ENCODE data around the gene GORASP1.

GORASP1 gene

DNA sequence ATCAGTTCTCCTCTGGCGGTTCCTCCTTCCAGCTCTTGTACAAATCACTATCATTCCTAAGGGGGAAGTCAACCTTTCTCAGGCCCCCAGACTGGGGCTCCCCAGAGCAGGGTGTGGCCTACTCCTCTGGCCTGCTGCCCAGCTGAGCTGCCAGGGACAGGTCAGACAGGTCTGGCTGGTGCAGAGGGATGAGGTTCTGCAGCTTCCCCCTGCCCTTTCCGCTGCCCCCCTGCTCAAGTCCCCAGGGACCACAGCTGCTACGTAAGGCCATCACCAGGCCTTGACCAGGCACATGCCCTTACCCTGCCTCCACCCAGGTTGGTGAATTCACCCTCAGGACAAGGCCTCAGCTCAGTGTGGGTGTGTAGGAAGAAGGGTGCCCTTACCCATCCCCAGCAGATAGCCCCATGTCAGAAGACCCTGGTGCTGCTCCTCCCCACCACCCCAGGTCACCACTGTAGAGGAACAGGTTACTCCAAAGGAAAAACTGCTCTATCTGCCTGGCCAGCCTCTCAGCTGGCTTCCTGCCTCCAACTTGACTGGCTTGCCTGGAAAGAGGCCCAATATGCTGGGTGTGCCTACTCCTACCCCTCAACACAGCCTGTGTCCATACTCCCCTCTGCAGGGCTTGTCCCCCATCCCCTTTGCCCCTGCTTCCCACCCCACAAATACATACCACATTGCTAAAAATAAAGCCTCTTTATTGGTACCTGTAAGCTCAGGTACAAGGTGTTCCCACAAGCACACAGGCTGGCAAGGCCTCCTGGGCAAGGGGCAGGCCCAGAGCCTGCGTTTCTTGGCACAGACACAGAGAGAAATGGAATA is 34.0 kb upstream of the GORASP1 start:
- peak; percentile 55 for DNase-seq

GRCh38 chr3:39140341-39140971 is 33.0 kb upstream of the GORASP1 start:
- no peak for DNase-seq

DNA sequence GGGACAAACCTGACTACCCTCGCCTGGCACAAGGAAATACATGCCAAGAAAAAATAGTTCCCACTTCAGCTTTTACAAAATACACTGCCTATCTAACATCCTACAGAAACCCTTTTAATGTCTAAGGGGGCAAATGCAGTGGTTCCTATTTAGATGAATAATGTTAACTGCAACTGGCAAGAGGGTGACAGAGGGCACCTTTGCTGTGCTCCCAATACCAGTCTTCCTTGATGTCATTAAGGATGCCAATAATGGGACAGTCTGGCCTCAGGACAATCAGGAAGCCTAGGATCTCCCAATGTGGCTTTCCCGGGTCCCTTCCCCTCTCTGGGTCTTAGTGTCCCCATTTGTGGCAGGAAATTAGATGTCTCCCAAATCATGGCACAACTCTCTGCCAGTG is 32.0 kb upstream of the GORASP1 start:
- DNase-seq = no peak

DNA sequence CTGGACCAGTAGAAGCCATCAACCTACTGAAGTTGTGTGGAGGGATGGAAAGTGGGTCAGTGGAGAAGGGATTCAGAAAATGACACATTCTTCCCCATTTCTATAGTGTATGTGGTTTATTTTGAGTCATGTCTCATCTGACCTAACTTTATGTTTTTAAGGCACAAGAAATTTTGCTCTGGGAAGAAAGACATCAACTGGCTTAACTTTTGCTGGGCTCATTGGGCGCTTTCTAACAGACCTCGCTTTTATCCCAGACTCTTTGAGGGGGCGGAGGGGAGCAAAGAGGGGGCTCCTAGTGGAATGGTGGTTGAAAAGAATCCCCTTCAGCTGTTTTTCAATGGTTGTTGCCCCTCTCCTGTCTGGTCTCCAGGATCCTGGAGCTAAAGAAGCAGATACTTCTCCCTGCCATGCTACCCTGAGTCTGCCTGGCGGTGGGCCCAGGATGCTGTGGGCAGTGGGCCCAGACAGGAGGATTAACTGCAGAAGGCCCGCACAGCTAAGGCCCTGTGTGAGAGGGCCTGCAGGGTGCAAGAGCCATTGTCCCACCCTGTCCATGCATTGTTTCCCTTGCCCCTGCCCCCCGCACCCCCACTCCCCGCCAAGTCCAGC is 31.5 kb upstream of the GORASP1 start:
- no peak for DNase-seq

GRCh38 chr3:39137991-39138803 is 30.8 kb upstream of the GORASP1 start:
- no peak for DNase-seq

DNA sequence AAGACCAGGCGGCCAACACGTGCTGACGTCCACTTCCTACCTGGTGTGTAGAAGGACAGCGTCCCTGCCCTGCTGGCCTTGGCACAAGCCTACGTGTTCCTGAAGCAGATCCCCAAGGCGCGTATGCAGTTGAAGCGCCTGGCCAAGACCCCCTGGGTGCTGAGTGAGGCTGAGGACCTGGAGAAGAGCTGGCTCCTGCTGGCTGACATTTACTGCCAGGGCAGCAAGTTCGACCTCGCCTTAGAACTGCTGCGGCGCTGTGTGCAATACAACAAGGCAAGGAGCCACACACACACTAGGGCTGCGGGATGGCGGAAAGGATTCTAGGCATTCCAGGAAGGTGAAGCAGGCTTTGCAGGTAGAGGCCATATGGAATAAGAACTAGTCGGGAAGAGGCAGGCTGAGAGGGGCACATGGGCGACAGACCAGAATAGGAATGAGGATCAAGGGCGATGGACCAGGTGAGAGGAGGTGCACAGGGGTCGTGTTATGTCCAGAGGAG is 30.1 kb upstream of the GORASP1 start:
- no peak for DNase-seq

GRCh38 chr3:39136533-39137434 is 29.4 kb upstream of the GORASP1 start:
- DNase-seq = no peak

- DNase-seq = no peak
Observed at GRCh38 chr3:39135170-39135805, 27.9 kb upstream of the GORASP1 start.

DNA sequence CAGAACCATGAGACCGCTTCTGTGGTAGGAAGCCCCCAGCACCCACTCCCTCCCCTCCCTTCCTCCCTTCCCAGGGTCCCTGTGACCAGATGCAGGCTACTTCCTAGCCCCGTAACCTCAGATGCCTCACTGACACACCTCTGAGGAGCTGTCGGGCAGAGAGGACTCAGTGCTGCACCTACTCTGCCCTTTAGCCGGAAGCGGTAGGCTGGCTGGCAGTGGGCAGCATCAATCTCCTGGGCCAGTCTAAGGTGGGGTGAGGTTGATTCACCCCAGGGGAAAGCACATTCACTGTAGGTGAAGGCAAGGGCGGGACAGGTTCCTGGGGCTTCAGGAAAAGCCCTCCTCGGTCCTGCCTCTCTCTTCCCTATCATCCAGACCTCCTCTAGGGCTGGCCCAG is 26.9 kb upstream of the GORASP1 start:
- no peak for DNase-seq

- DNase-seq = no peak
Observed at GRCh38 chr3:39133822-39134221, 26.4 kb upstream of the GORASP1 start.

- no peak for DNase-seq
Observed at GRCh38 chr3:39133093-39133490, 25.7 kb upstream of the GORASP1 start.

- DNase-seq = no peak
Observed at GRCh38 chr3:39132096-39133092, 25.0 kb upstream of the GORASP1 start.

GRCh38 chr3:39130693-39131265 is 23.4 kb upstream of the GORASP1 start:
- DNase-seq = no peak

- DNase-seq = no peak
Observed at GRCh38 chr3:39130026-39130425, 22.6 kb upstream of the GORASP1 start.

DNA sequence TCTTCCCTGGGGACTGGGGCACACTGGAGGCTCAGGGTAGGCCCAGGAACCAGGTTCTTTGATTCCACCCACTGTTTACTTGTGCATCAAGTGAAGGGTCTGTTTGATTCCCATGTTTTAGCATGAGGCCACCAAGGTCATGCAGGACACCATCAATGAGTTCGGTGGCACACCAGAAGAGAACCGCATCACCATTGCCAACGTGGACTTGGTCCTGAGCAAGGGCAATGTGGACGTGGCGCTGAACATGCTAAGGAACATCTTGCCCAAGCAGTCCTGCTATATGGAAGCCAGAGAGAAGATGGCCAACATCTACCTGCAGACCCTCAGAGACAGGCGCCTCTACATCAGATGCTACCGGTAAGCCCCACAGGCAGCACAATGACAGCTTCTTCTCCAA is 21.5 kb upstream of the GORASP1 start:
- no peak for DNase-seq

DNA sequence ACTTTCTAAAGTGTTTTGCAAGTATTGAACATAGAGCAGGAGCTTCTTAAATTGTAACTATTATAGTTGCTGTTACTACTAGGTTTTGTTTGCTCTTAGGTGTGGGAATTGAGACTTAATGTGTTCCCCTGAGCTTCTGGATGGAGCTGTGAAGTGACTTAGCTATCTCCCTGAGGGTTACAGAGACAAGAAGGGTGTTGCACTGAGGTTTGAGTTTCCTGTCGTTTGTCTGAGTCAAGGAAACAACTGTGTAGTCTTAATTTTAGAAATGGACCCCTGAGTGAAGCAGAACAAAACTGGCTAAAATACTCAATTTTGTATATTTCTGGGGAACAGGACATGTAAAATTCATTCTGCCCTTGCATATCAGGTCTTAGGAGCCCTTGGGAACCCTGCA is 20.5 kb upstream of the GORASP1 start:
- DNase-seq = no peak

DNA sequence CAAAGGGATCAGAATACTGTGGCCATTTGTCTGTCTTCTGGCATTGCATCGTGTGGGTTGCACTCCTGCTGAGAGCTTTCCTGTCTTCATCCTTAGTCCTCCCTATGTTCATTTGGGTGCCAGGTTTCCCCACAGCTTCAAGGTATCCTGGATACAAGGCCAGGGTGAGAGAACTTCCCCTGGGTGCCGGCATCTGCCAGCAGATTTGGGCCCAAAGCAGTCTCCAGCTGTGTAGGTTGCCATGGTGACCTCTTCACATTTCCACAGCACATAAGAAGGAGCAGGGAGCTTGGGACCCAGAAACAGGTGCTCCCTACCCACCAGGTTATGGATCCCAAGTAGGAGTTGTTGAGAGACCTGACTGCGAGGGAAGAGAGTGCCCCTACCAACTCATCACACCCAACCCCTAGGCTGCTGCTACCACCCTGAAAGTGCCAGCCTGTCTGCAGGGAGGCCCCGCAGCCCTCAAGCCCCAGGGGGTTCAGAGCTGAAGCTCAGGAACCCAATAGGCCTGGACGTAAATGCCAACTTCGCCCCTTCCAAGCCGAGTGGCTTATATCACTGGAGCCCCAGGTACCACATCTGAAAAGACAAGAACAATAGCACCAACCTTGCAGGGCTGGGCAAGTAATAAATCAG is 20.0 kb upstream of the GORASP1 start:
- DNase-seq = no peak

DNA sequence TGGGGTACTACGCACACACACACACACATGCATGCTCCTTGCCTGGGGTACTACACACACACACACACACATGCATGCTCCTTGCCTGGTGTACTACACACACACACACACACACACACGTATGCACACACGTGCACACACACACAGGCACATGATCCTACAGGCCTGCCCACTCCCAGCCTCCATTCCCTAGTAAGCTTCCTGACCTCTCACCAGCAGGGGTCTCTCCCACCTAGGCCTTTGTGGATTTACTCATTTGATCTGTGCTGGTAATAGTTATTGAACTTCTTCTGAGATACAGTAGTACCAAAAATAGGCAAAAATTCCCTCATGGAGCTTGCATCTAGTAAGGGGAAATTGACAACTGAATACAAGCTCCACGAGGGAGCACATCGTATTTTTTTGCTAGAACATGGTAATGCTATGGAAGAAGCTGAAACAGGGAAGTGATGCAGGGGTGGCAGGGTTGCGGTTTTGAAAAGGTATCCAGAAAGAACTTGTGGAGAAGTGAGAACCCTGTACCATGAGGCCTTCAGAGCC is 19.2 kb upstream of the GORASP1 start:
- peak; percentile 68 for DNase-seq

Data from fibroblast of skin of back (primary cell).